ENCODE results near the gene PCK2. TPM values are rescaled to one million over a fixed set of nuclear protein-coding genes. Genes with fewer than 3 reads are reported as not detected.

The PCK2 gene
- total and polyA plus RNA-seq, 2 of the 13 experiments (the other 11 are each of a cell fraction or from before 2014, with no cell fraction given): 129 to 272 TPM

GRCh38 chr14:24060984-24061913, 32.9 kb upstream of the PCK2 start (continued):
- TF ChIP-seq ZNF572 (CRISPR knock-in tag; IDR thresholded peaks at IDR 0.05) (0 out of 2 replicates have a peak, but pooled peaks have one; percentile 33), SALL1 (CRISPR knock-in tag; IDR thresholded peaks at IDR 0.05) (peak; percentile 38; the same call in 1 of the 2 replicates), ZBTB46 (CRISPR knock-in tag; IDR thresholded peaks at IDR 0.05; ENCODE audit: borderline replicate concordance) (0 out of 2 replicates have a peak, but pooled peaks have one; percentile 78), PHB2 (IDR thresholded peaks at IDR 0.05; ENCODE audit: partially characterized antibody) (no peak), CREB1 (IDR thresholded peaks at IDR 0.05) (no peak), CREB1 (CRISPR knock-in tag; IDR thresholded peaks at IDR 0.05) (no peak), MAF1 (CRISPR knock-in tag; IDR thresholded peaks at IDR 0.05; ENCODE audit: borderline replicate concordance) (no peak), TBX3 (IDR thresholded peaks at IDR 0.05; ENCODE audit: borderline replicate concordance) (no peak), ZNF788 (CRISPR knock-in tag; IDR thresholded peaks at IDR 0.05; ENCODE audit: borderline replicate concordance) (0 out of 2 replicates have a peak, but pooled peaks have one; percentile 11), NFATC3 (CRISPR knock-in tag; IDR thresholded peaks at IDR 0.05) (no peak), ZNF850 (CRISPR knock-in tag; conservative IDR thresholded peaks at IDR 0.05) (no peak), ZNF704 (CRISPR knock-in tag; IDR thresholded peaks at IDR 0.05; ENCODE audit: borderline replicate concordance) (0 out of 2 replicates have a peak, but pooled peaks have one; percentile 51), ZNF598 (CRISPR knock-in tag; IDR thresholded peaks at IDR 0.05; ENCODE audit: borderline replicate concordance) (0 out of 2 replicates have a peak, but pooled peaks have one; percentile 57)
- TF ChIP-seq, protein P1, sequence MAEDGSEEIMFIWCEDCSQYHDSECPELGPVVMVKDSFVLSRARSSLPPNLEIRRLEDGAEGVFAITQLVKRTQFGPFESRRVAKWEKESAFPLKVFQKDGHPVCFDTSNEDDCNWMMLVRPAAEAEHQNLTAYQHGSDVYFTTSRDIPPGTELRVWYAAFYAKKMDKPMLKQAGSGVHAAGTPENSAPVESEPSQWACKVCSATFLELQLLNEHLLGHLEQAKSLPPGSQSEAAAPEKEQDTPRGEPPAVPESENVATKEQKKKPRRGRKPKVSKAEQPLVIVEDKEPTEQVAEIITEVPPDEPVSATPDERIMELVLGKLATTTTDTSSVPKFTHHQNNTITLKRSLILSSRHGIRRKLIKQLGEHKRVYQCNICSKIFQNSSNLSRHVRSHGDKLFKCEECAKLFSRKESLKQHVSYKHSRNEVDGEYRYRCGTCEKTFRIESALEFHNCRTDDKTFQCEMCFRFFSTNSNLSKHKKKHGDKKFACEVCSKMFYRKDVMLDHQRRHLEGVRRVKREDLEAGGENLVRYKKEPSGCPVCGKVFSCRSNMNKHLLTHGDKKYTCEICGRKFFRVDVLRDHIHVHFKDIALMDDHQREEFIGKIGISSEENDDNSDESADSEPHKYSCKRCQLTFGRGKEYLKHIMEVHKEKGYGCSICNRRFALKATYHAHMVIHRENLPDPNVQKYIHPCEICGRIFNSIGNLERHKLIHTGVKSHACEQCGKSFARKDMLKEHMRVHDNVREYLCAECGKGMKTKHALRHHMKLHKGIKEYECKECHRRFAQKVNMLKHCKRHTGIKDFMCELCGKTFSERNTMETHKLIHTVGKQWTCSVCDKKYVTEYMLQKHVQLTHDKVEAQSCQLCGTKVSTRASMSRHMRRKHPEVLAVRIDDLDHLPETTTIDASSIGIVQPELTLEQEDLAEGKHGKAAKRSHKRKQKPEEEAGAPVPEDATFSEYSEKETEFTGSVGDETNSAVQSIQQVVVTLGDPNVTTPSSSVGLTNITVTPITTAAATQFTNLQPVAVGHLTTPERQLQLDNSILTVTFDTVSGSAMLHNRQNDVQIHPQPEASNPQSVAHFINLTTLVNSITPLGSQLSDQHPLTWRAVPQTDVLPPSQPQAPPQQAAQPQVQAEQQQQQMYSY (CRISPR knock-in tag; IDR thresholded peaks at IDR 0.05): no peak
- TF ChIP-seq, protein P2, sequence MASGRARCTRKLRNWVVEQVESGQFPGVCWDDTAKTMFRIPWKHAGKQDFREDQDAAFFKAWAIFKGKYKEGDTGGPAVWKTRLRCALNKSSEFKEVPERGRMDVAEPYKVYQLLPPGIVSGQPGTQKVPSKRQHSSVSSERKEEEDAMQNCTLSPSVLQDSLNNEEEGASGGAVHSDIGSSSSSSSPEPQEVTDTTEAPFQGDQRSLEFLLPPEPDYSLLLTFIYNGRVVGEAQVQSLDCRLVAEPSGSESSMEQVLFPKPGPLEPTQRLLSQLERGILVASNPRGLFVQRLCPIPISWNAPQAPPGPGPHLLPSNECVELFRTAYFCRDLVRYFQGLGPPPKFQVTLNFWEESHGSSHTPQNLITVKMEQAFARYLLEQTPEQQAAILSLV (CRISPR knock-in tag; IDR thresholded peaks at IDR 0.05; ENCODE audit: borderline replicate concordance): peak; percentile 14; the same call in 1 of the 2 replicates
- TF ChIP-seq, protein P3, sequence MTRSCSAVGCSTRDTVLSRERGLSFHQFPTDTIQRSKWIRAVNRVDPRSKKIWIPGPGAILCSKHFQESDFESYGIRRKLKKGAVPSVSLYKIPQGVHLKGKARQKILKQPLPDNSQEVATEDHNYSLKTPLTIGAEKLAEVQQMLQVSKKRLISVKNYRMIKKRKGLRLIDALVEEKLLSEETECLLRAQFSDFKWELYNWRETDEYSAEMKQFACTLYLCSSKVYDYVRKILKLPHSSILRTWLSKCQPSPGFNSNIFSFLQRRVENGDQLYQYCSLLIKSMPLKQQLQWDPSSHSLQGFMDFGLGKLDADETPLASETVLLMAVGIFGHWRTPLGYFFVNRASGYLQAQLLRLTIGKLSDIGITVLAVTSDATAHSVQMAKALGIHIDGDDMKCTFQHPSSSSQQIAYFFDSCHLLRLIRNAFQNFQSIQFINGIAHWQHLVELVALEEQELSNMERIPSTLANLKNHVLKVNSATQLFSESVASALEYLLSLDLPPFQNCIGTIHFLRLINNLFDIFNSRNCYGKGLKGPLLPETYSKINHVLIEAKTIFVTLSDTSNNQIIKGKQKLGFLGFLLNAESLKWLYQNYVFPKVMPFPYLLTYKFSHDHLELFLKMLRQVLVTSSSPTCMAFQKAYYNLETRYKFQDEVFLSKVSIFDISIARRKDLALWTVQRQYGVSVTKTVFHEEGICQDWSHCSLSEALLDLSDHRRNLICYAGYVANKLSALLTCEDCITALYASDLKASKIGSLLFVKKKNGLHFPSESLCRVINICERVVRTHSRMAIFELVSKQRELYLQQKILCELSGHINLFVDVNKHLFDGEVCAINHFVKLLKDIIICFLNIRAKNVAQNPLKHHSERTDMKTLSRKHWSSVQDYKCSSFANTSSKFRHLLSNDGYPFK (CRISPR knock-in tag; IDR thresholded peaks at IDR 0.05; ENCODE audit: borderline replicate concordance): peak; percentile 13; the same call in 1 of the 2 replicates
